ENCODE data around the gene ZDHHC8. TPM values are rescaled to one million over a fixed set of nuclear protein-coding genes. Genes with fewer than 3 reads are reported as not detected.

The ZDHHC8 gene, protein sequence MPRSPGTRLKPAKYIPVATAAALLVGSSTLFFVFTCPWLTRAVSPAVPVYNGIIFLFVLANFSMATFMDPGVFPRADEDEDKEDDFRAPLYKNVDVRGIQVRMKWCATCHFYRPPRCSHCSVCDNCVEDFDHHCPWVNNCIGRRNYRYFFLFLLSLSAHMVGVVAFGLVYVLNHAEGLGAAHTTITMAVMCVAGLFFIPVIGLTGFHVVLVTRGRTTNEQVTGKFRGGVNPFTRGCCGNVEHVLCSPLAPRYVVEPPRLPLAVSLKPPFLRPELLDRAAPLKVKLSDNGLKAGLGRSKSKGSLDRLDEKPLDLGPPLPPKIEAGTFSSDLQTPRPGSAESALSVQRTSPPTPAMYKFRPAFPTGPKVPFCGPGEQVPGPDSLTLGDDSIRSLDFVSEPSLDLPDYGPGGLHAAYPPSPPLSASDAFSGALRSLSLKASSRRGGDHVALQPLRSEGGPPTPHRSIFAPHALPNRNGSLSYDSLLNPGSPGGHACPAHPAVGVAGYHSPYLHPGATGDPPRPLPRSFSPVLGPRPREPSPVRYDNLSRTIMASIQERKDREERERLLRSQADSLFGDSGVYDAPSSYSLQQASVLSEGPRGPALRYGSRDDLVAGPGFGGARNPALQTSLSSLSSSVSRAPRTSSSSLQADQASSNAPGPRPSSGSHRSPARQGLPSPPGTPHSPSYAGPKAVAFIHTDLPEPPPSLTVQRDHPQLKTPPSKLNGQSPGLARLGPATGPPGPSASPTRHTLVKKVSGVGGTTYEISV
- total RNA-seq (2021; ENCODE audit: unreplicated experiment) (89.3 TPM), Bru-seq, nascent RNA (percentile 59 among the genes with signal in this experiment), BruChase-seq, experiment 1, labeled RNA remaining after a 6-hour chase (percentile 77 among the genes with signal in this experiment), BruChase-seq, experiment 2, labeled RNA remaining after a 2-hour chase (percentile 73 among the genes with signal in this experiment)
- polyA plus RNA-seq (2012): 46.9 and 49.5 TPM in 2 replicates
- long read RNA-seq, full-length matches to known transcripts: 2 of 105 reads
- long read RNA-seq, partial matches to known transcripts: 27 of 105 reads
- long read RNA-seq, other reads (novel, unspliced or antisense): 76 of 105 reads

- BruUV-seq (replicated peaks): no TSS peak
- Histone ChIP-seq H3K27me3 (ENCODE audit: insufficient read depth, low read length) (no peaks in the 10 kb centered on the region), H3K4me1 (ENCODE audit: control insufficient read depth in 1 of 2, insufficient read depth in 2 of 2, low read length in 2 of 2) (peaks cover 16 to 33% of the 10 kb centered on the region in 2 experiments; a peak in 3 of 4 replicates), H3K79me2 (ENCODE audit: insufficient read depth, low read length) (peaks cover 48% of the 10 kb centered on the region), H3K9ac (ENCODE audit: low read length) (peak within 1 kb of the TSS; percentile 89), H2AFZ (ENCODE audit: low read depth, low read length, poor library complexity, severe bottlenecking) (no peak within 1 kb of the TSS), H3K27ac (ENCODE audit: low read depth, low read length) (peak within 1 kb of the TSS; percentile 96), H4K20me1 (ENCODE audit: insufficient read depth) (no peaks in the 10 kb centered on the region), H3K9me3 (ENCODE audit: control insufficient read depth in 1 of 2, insufficient read depth in 1 of 2, low read depth in 1 of 2, low read length in 2 of 2) (no peaks in the 10 kb centered on the region), H3K4me2 (ENCODE audit: low read length) (peak within 1 kb of the TSS; percentile 96), H3K4me3 (replicated peaks in 1 of 2; ENCODE audit: low read depth in 1 of 2, low read length in 2 of 2) (peak within 1 kb of the TSS; percentile 80 to 92), H3K9me2 (ENCODE audit: insufficient read depth) (no peaks in the 10 kb centered on the region), H3K36me3 (ENCODE audit: control insufficient read depth in 1 of 2, insufficient read depth in 2 of 2, low read length in 2 of 2) (peaks cover 4 to 8% of the 10 kb centered on the region in 2 experiments; a peak in 2 of 4 replicates)
- DNase-seq (ENCODE audit: low read depth, low spot score): no peak
- peak; percentile 66 for ATAC-seq
- intact Hi-C loops (cut with micrococcal nuclease): no loop called here
- TF ChIP-seq POLR2AphosphoS5 (IDR thresholded peaks at IDR 0.05; ENCODE audit: low read depth, low read length): no peak
- no peak for TF ChIP-seq EZH2phosphoT487 (IDR thresholded peaks at IDR 0.05; ENCODE audit: borderline replicate concordance)
- TF ChIP-seq CTCF (IDR thresholded peaks at IDR 0.05 in 2 of 3, conservative IDR thresholded peaks at IDR 0.05 in 1 of 3; ENCODE audit: borderline replicate concordance in 1 of 3, insufficient read depth in 1 of 3, low read depth in 2 of 3, low read length in 2 of 3): no peak
- TF ChIP-seq SIN3A (IDR thresholded peaks at IDR 0.05; ENCODE audit: low read depth): no peak
- TF ChIP-seq RAD21 (IDR thresholded peaks at IDR 0.05; ENCODE audit: low read depth): no peak
- no peak for TF ChIP-seq JUND (IDR thresholded peaks at IDR 0.05)
- no peak for TF ChIP-seq EZH2 (IDR thresholded peaks at IDR 0.05)
- no peak for TF ChIP-seq FOSL1 (IDR thresholded peaks at IDR 0.05; ENCODE audit: low read depth)
- no peak for TF ChIP-seq ATF3 (IDR thresholded peaks at IDR 0.05)
- no peak for TF ChIP-seq POLR2A (IDR thresholded peaks at IDR 0.05; ENCODE audit: borderline replicate concordance, extremely low read depth, insufficient read depth, insufficient read length)
- POLR2A ChIA-PET: no interaction called here
- CTCF ChIA-PET: interaction anchor here (1.2 kb wide), 1 partner anchor 178 kb away, joined by 3 read pairs; no protein-coding TSS in a partner anchor
- RAD21 ChIA-PET (ENCODE audit: low non-redundant PET in 1 of 2, low total read pairs in 2 of 2, uncharacterized antibody in 2 of 2, unreplicated experiment in 2 of 2): no interaction called here
Measured at GRCh38 chr22:20131597-20131858, at the start of gene ZDHHC8. Gene ZDHHC8 (plus strand): TSS chr22:20131804. CDS start chr22:20131948, 144 bp downstream.

Measured in HCT116 (cell line).